Transverse colon (tissue), 4 donors: ENCODE data around the gene EMC10. TPM values are rescaled to one million over a fixed set of nuclear protein-coding genes. Genes with fewer than 3 reads are reported as not detected.
A peak's percentile ranks its signal among the peaks of the same experiment; 100 is the strongest.

Source experiments
- DNase-seq: peaks from one replicate; pipeline ENCODE4 v3.0.0-alpha.2; 2019
- H3K27ac ChIP-seq, 4 donors: fragments of 200-600 bp; sonication (generic); 2 replicates each; pipeline ENCODE4 v1.5.1; 2016 to 2018; ENCODE audit warnings: inconsistent platforms in 4 of 4
- H3K27me3 ChIP-seq: fragments of 200-600 bp; sonication (generic); 2 replicates; pipeline ENCODE4 v1.5.1; 2017; ENCODE audit warnings: inconsistent platforms
- H3K36me3 ChIP-seq, 4 donors: fragments of 200-600 bp; sonication (generic); 2 replicates each; pipeline ENCODE4 v1.5.1; 2017 to 2019; ENCODE audit warnings: inconsistent platforms in 4 of 4
- H3K4me1 ChIP-seq, 4 donors: fragments of 200-600 bp; sonication (generic); 2 replicates each; pipeline ENCODE4 v1.5.1; 2017 to 2020; ENCODE audit warnings: inconsistent platforms in 4 of 4
- H3K4me3 ChIP-seq, 4 donors: fragments of 200-600 bp; sonication (generic); 1 replicate in 1 of 4; 2 replicates in 3 of 4; pipeline versions ENCODE4 v1.5.1 to v1.6.1; 2017 to 2019; ENCODE audit warnings: inconsistent platforms in 4 of 4
- H3K9me3 ChIP-seq, 2 donors: fragments of 200-600 bp; sonication (generic); 2 replicates each; pipeline ENCODE4 v1.5.1; 2017 to 2019; ENCODE audit warnings: inconsistent platforms in 2 of 2
- EP300 ChIP-seq: sonication (generic); formaldehyde crosslinking; IDR thresholded peaks from one replicate; pipeline ENCODE4 v1.6.1; 2017; ENCODE audit warnings: antibody characterized with exemption, low read depth
- POLR2A ChIP-seq: fragments of 450-650 bp; IDR thresholded peaks from one replicate; pipeline ENCODE4 v1.6.1; 2016; ENCODE audit warnings: antibody characterized with exemption, mild to moderate bottlenecking, moderate library complexity
- POLR2AphosphoS5 ChIP-seq, 3 donors: sonication (generic); formaldehyde crosslinking; IDR thresholded peaks; one replicate each; pipeline ENCODE4 v1.6.1; 2016; ENCODE audit warnings: antibody characterized with exemption in 3 of 3
- WGBS, 2 donors: methylation state at CpG; one replicate each; pipeline ENCODE4 v1.1.5; 2018; ENCODE audit warnings: low coverage in 1 of 2; 5-methylcytosine and 5-hydroxymethylcytosine counted together
- in situ Hi-C, 4 donors: fragments of 200-750 bp; cut with MboI; loops; one replicate each; pipeline versions ENCODE4 v1.15.0 to v1.15.1; 2017; ENCODE audit warnings: low sequenced_read_pairs in 3 of 4, low pct_ligation_motif_present in 1 of 4, low pct_unique_long_range_greater_than_20kb in 1 of 4
- intact Hi-C: fragments of 100-400 bp; cut with DNase I; formaldehyde crosslinking; loops from one replicate; pipeline ENCODE4 v1.15.1; 2023; ENCODE audit warnings: low total_unique reads
- total RNA-seq, 4 donors: library from RNA; depleted of rRNA; stranded (reverse); fragments of >200 nt; gene quantifications; one replicate each; pipeline ENCODE4 v1.1.0, GENCODE V29; 2016
- TF ChIP-seq, protein P1 (sequence below), 5 experiments: fragments of 200-600 bp in 3 of 5; fragments of 450-650 bp in 2 of 5; sonication (generic) in 3 of 5; IDR thresholded peaks; 1 replicate in 2 of 5; 2 replicates in 3 of 5; pipeline ENCODE4 v1.5.1; 2016 to 2017; ENCODE audit warnings: antibody characterized with exemption in 5 of 5, inconsistent platforms in 3 of 5, mild to moderate bottlenecking in 2 of 5, moderate library complexity in 1 of 5

The EMC10 gene
- total RNA-seq, 4 donors from 2014 or later = 50.5 to 117 (median 78.7) TPM

DNA sequence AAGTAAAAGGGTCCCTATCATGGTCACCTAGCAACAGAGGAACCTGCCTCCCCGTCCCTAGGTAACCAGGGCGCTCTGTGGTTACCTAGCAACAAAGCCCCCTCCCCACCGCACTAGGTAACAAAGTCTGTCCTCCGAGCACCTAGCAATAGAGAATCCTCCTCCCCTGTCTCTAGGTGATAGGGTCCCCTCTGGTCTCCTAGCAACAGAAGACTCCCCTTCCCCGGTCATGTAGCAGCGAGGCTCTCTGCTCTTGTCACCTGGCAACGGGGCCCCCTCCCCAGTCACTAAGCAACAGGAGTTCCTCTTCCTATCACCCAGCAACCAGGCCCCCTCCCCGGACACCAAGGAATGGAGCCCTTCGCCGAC lies 34.4 kb downstream of the EMC10 start:
- in situ Hi-C loops (no loop called here), intact Hi-C loops (no loop called here)
- WGBS, 2 donors = 4% methylated on average over 10 of the region's 10 CpGs; no CpG with 5 or more reads in 1 of the 2 donors
- no peak for TF ChIP-seq EP300
- no peak for TF ChIP-seq POLR2A
- TF ChIP-seq, protein P1, sequence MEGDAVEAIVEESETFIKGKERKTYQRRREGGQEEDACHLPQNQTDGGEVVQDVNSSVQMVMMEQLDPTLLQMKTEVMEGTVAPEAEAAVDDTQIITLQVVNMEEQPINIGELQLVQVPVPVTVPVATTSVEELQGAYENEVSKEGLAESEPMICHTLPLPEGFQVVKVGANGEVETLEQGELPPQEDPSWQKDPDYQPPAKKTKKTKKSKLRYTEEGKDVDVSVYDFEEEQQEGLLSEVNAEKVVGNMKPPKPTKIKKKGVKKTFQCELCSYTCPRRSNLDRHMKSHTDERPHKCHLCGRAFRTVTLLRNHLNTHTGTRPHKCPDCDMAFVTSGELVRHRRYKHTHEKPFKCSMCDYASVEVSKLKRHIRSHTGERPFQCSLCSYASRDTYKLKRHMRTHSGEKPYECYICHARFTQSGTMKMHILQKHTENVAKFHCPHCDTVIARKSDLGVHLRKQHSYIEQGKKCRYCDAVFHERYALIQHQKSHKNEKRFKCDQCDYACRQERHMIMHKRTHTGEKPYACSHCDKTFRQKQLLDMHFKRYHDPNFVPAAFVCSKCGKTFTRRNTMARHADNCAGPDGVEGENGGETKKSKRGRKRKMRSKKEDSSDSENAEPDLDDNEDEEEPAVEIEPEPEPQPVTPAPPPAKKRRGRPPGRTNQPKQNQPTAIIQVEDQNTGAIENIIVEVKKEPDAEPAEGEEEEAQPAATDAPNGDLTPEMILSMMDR (IDR thresholded peaks at IDR 0.05) = no peak
- no peak for TF ChIP-seq POLR2AphosphoS5 (IDR thresholded peaks at IDR 0.05)
- peaks cover 7 to 14% (median 9%) of the 10 kb centered on the region in 4 donors for H3K4me1 ChIP-seq
- peaks cover 14% of the 10 kb centered on the region for H3K27me3 ChIP-seq
- DNase-seq = no peak
- peak overlapping the region; percentile 62 to 92 (median 78) for H3K4me3 ChIP-seq
- H3K36me3 ChIP-seq = no peaks in the 10 kb centered on the region
- H3K27ac ChIP-seq = peak overlapping the region; percentile 75 to 84 (median 82)
- no peaks in the 10 kb centered on the region for H3K9me3 ChIP-seq

DNA sequence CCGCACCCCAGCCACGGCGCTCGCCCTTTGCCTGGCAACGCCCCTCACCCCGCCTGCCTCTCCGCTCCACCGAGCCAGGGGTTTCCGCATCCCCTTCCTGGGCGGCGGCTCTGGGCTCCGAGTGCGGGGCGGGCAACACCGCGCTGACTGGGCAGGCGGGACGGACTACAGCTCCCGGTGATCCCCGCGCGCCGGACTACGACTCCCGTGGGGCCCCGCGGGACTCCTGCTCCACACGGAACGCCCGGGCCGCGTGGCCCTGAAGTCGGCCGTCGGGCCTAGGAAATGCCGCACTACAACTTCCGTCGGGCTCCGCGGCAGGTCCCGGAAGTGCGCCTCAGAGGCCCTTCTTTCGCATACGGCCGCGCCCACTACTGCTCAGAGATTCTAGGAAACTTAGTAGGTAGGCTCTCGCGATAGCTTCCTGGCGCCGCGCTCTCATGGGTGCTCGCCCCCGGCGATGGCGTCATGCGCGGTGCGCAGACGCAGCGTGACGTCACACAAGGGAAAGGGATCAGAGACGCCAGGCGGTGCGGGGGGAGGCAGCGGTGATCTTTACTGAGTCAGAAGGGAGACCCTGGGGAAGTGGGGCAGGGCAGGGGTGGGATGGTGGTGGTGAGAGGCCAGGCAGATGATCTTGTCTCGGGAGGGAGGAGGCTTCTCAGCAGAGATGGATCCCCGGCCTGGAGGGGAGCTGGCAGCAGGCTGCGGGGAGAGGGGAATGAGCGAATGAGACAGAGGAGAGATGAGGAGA lies 34.9 kb downstream of the EMC10 start, which contains the start of gene JOSD2:
JOSD2 (minus strand) TSS at position 123 of the 754 bp plus-strand sequence. CDS start 760 bp downstream, outside the sequence.
- 2% methylated on average over 68 of the region's 69 CpGs; no CpG with 5 or more reads in 1 of the 2 donors for WGBS, 2 donors

DNA sequence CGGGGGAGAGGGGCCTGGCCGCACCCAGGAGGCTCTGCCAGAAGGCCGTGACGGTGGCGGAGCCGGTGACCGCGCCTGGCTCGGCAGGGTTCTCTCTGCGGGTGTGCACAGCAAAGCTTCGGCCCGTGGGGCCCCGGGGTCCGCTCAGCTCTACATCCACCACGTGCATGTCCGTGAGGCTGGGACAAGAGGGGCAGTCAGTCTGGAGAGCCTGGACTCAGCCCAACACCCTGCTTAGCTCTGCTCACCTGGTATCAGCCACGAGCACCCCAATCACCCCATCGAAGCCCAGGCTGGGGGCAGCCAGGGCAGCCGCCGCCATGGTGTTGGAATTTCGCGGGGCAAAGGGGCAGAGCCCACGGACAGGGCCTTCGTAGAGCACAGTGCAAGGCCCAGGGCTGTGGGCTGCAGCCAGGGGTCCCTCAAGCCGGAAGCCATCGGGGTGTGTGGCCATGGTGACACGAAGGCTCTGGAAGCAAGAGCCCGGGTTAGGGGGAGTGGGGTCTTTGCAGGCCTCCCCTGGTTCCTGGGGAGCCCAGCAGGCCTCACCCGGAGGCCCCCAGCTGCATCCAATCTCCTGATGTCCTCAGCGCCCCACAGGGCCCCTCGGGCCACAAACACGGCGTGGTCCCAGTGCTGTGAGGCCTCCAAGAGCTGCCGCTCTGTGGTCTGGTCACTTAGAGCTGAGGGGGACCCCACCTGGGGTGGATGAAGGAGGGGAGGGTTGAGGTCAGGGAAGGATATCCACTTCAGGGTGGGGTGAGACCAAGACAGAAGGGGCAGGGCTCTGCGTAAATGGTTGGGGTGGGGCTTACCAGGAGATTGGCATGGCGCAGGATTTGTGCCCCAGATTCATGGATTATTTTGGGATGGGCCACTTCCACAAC lies 36.0 kb downstream of the EMC10 start:
- Histone ChIP-seq H3K36me3 (no peaks in the 10 kb centered on the region), H3K4me1 (peaks cover 7 to 14% (median 9%) of the 10 kb centered on the region in 4 donors), H3K4me3 (peak overlapping the region in 1 of 4 donors; percentile 92), H3K27ac (peak overlapping the region in 2 of 4 donors; percentile 82 to 84), H3K9me3 (no peaks in the 10 kb centered on the region), H3K27me3 (peaks cover 29% of the 10 kb centered on the region)
- in situ Hi-C loops = no loop called here
- no peak for TF ChIP-seq POLR2A
- DNase-seq = no peak
- intact Hi-C loops = no loop called here
- 84% methylated on average over 29 of the region's 36 CpGs; no CpG with 5 or more reads in 1 of the 2 donors for WGBS, 2 donors

More for the DNA sequence above, 34.9 kb downstream of the EMC10 start, which contains the start of gene JOSD2:
- intact Hi-C loops = no loop called here
- TF ChIP-seq POLR2A (peak; percentile 67), EP300 (no peak), POLR2AphosphoS5 (IDR thresholded peaks at IDR 0.05) (peak; percentile 54 to 87 (median 78))
- TF ChIP-seq, protein P1 (IDR thresholded peaks at IDR 0.05) = peak in 1 of 5 experiments; percentile 23
- peak within 1 kb of the TSS; percentile 75 to 84 (median 82) for H3K27ac ChIP-seq
- peaks cover 7 to 14% (median 9%) of the 10 kb centered on the region in 4 donors for H3K4me1 ChIP-seq
- H3K27me3 ChIP-seq = peaks cover 18% of the 10 kb centered on the region
- H3K4me3 ChIP-seq = peak within 1 kb of the TSS; percentile 62 to 92 (median 78)
- DNase-seq = peak; percentile 98
- H3K36me3 ChIP-seq = no peaks in the 10 kb centered on the region
- H3K9me3 ChIP-seq = no peaks in the 10 kb centered on the region
- in situ Hi-C loops = no loop called here

DNA sequence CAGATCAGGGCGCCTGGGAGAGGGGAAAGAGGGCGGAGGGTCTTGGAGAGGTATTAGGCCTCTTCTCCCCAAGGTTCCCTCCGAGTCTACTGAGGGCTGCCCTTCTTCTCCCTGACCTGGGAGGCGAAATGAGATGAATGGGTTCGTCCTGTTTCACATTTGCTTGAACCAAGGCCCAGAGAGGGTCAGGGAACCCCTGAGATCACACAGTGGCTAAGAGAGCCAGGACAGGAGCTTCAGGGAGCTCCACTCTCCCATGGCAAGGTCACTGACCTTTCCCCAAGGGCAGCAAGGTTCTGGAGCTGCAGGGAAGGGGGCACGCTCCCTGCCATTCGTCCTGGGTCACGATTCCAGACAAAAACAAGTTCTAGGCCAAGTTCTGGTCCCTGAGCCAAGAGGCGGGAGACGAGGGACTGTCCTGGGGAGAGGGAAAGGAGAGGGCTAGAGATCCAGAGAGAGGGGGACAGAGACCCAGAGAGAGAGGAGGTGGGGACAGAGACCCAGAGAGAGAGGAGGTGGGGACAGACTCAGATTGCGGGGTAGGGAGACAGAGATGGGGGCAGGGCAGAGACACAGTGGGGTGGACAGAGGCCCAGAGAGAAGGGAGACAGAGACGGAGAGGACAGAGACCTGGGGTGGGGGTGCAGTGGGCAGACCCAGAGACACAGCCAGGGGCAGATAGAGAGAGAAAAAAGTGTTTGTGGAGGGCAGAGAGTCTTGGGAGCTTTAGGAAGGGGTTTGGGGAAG lies 36.9 kb downstream of the EMC10 start:
- intact Hi-C loops = no loop called here
- 32 to 53% methylated on average over 4 to 12 of the region's 12 CpGs for WGBS, 2 donors

More for the DNA sequence above, 36.9 kb downstream of the EMC10 start:
- Histone ChIP-seq H3K4me3 (no peak overlapping the region), H3K27me3 (peaks cover 30% of the 10 kb centered on the region), H3K36me3 (no peaks in the 10 kb centered on the region), H3K9me3 (no peaks in the 10 kb centered on the region), H3K4me1 (peaks cover 7 to 14% (median 9%) of the 10 kb centered on the region in 4 donors), H3K27ac (no peak overlapping the region)
- in situ Hi-C loops = no loop called here
- no peak for TF ChIP-seq POLR2A
- no peak for TF ChIP-seq POLR2AphosphoS5 (IDR thresholded peaks at IDR 0.05)
- TF ChIP-seq, protein P1 (IDR thresholded peaks at IDR 0.05) = no peak
- no peak for TF ChIP-seq EP300
- no peak for DNase-seq
